HG03378 (cell line): Measurements from ENCODE around the gene SLC36A1.

Experiments
- ATAC-seq: cut with Tn5 transposase; IDR thresholded peaks from one replicate; pipeline ENCODE4 v1.9.1; 2021; ENCODE audit warnings: mild to moderate bottlenecking, moderate library complexity; ENCODE audit not compliant: unreplicated experiment

The SLC36A1 gene

GRCh38 chr5:151531581-151531980, 84.2 kb downstream of the SLC36A1 start:
- ATAC-seq: no peak

- no peak for ATAC-seq
These were observed 85.0 kb downstream of the SLC36A1 start for GRCh38 chr5:151532416-151532815.

GRCh38 chr5:151534350-151534749, 86.9 kb downstream of the SLC36A1 start:
- no peak for ATAC-seq

GRCh38 chr5:151537044-151537443, 89.6 kb downstream of the SLC36A1 start:
- ATAC-seq: no peak

GRCh38 chr5:151541571-151541970, 94.2 kb downstream of the SLC36A1 start:
- no peak for ATAC-seq
